OCI-M2 (cell line): ENCODE measurements around the gene TPM1.
"Not testable (repeated sequence)": the region's sequence is repeated elsewhere in the genome, so short reads cannot be mapped to it uniquely, and the experiment has no call there.

ENCODE experiments used
- DNase-seq: peaks from one replicate; lab custom pipeline; 2025; ENCODE audit not compliant: unreplicated experiment; lab: John Stamatoyannopoulos, UW

Gene TPM1

GRCh38 chr15:63041974-63042876, at the start of gene TPM1:
TPM1 (plus strand) TSS chr15:63042747; CDS start chr15:63042830, 83 bp downstream.
- no peak for DNase-seq

GRCh38 chr15:62993066-62993465, 49.5 kb upstream of the TPM1 start:
- no peak for DNase-seq

GRCh38 chr15:62993632-62994031, 48.9 kb upstream of the TPM1 start:
- not testable (repeated sequence) for DNase-seq

- no peak for DNase-seq
These were observed 48.1 kb upstream of the TPM1 start for GRCh38 chr15:62994439-62994838.

GRCh38 chr15:62994975-62995681, 47.4 kb upstream of the TPM1 start:
- no peak for DNase-seq

GRCh38 chr15:62997441-62997840, 45.1 kb upstream of the TPM1 start:
- no peak for DNase-seq

GRCh38 chr15:62998262-62998890, 44.2 kb upstream of the TPM1 start:
- no peak for DNase-seq

- DNase-seq, result no peak
These were observed 43.4 kb upstream of the TPM1 start for GRCh38 chr15:62999178-62999577.

GRCh38 chr15:62999923-63000561, 42.5 kb upstream of the TPM1 start:
- DNase-seq, result no peak

GRCh38 chr15:63000706-63001105, 41.8 kb upstream of the TPM1 start:
- DNase-seq, result no peak

- no peak for DNase-seq
These were observed 38.3 kb upstream of the TPM1 start for GRCh38 chr15:63004211-63004610.

- no peak for DNase-seq
These were observed 36.3 kb upstream of the TPM1 start for GRCh38 chr15:63006032-63006878.

GRCh38 chr15:63008333-63009049, 34.1 kb upstream of the TPM1 start:
- DNase-seq, result no peak

- DNase-seq, result no peak
These were observed 32.2 kb upstream of the TPM1 start for GRCh38 chr15:63010386-63010785.

- DNase-seq, result no peak
These were observed 31.4 kb upstream of the TPM1 start for GRCh38 chr15:63010920-63011693.

- DNase-seq, result no peak
These were observed 30.1 kb upstream of the TPM1 start for GRCh38 chr15:63012444-63012843.

GRCh38 chr15:63013052-63013808, 29.3 kb upstream of the TPM1 start:
- no peak for DNase-seq

- DNase-seq, result no peak
These were observed 28.0 kb upstream of the TPM1 start for GRCh38 chr15:63014578-63014977.
